Nephron (organoid): Measurements from ENCODE around the gene GET4.

Experiments used
- H3K27ac Mint-ChIP-seq, 3 experiments: 2 replicates each; pipeline ENCODE4 v1.8.0; 2020; ENCODE audit warnings: mixed read lengths in 3 of 3, mild to moderate bottlenecking in 2 of 3, moderate library complexity in 1 of 3
- H3K27me3 Mint-ChIP-seq: 2 replicates; pipeline ENCODE4 v1.8.0; 2021; ENCODE audit warnings: low read depth, mild to moderate bottlenecking, moderate library complexity, mixed read lengths
- H3K36me3 Mint-ChIP-seq: 2 replicates; pipeline ENCODE4 v1.8.0; 2020; ENCODE audit warnings: low read depth, mixed read lengths
- H3K4me1 Mint-ChIP-seq: 2 replicates; pipeline ENCODE4 v1.8.0; 2020; ENCODE audit warnings: mixed read lengths
- H3K4me3 Mint-ChIP-seq, 3 experiments: 2 replicates each; pipeline ENCODE4 v1.8.0; 2020; ENCODE audit warnings: mild to moderate bottlenecking in 3 of 3, mixed read lengths in 3 of 3, moderate library complexity in 2 of 3
- H3K9me3 Mint-ChIP-seq: 2 replicates; pipeline ENCODE4 v1.8.0; 2020; ENCODE audit warnings: mixed read lengths
- TF ChIP-seq, protein P1 (sequence below), 3 experiments: fragments of 200-600 bp; sonication (generic); IDR thresholded peaks; one replicate each; pipeline ENCODE4 v1.5.0; 2021; ENCODE audit warnings: antibody characterized with exemption in 3 of 3; ENCODE audit not compliant: unreplicated experiment in 3 of 3

Gene GET4

DNA sequence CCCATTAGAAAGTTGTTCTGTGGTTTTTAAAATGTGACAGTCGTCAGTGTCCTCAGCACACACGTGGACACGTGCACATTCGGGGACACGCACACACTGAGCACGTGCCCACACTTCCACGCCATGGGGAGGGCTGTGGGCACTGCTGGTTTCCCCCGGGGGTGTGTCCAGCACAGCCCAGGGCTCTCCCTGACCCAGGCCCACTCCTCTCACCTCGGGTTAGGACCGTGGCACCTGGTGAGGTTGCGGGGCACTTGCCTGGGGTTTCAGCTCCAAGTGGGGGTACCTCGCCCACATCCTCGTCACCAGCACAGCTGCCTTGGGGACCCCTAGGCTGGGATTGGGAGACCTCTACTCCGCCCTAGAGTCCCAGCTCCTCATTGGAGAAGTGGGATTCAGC lies 20.7 kb downstream of the GET4 start:
- Mint-ChIP-seq H3K36me3 (peaks cover 32% of the 10 kb centered on the region), H3K27me3 (no peaks in the 10 kb centered on the region), H3K4me1 (no peaks in the 10 kb centered on the region), H3K9me3 (no peaks in the 10 kb centered on the region), H3K27ac (no peak overlapping the region), H3K4me3 (no peak overlapping the region)
- TF ChIP-seq, protein P1, sequence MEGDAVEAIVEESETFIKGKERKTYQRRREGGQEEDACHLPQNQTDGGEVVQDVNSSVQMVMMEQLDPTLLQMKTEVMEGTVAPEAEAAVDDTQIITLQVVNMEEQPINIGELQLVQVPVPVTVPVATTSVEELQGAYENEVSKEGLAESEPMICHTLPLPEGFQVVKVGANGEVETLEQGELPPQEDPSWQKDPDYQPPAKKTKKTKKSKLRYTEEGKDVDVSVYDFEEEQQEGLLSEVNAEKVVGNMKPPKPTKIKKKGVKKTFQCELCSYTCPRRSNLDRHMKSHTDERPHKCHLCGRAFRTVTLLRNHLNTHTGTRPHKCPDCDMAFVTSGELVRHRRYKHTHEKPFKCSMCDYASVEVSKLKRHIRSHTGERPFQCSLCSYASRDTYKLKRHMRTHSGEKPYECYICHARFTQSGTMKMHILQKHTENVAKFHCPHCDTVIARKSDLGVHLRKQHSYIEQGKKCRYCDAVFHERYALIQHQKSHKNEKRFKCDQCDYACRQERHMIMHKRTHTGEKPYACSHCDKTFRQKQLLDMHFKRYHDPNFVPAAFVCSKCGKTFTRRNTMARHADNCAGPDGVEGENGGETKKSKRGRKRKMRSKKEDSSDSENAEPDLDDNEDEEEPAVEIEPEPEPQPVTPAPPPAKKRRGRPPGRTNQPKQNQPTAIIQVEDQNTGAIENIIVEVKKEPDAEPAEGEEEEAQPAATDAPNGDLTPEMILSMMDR (IDR thresholded peaks at IDR 0.05; ENCODE audit: unreplicated experiment in 3 of 3): no peak

DNA sequence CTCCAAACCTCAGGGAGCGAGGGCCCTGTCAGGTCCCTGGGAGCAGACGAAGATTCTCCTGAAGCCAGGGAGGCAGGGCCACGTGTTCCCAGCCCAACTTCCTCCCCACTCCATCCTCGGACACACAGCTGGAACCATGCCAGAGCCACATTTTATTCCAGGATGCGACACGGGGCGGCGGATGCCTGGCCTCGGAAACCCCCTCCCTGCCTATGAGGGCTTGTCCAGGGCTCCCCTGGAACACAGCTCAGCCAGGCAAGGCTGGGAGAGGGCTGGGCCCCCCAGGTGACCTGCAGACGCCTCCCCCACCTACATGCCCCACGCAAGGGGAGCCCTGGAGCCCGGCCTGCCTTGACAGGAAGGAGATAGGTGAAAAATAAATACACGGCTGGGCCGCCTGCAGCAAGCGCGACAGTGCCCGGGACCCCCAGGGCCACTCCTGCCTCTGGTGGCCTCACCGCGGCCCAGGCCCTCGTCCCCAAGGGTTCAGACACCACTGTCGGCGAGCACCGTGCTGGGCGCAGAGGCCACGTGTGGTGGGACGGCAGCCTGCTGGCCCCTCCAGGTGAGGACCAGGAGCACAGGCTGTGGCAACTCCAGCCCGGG lies 21.5 kb downstream of the GET4 start:
- Mint-ChIP-seq H3K36me3 (peaks cover 24% of the 10 kb centered on the region), H3K4me3 (no peak overlapping the region), H3K27ac (no peak overlapping the region), H3K4me1 (no peaks in the 10 kb centered on the region), H3K27me3 (peaks cover 7% of the 10 kb centered on the region), H3K9me3 (no peaks in the 10 kb centered on the region)
- TF ChIP-seq, protein P1 (IDR thresholded peaks at IDR 0.05; ENCODE audit: unreplicated experiment in 3 of 3): no peak

GRCh38 chr7:898460-898854 lies 22.1 kb downstream of the GET4 start:
- Mint-ChIP-seq H3K4me3 (no peak overlapping the region), H3K36me3 (peaks cover 18% of the 10 kb centered on the region), H3K9me3 (no peaks in the 10 kb centered on the region), H3K27me3 (peaks cover 10% of the 10 kb centered on the region), H3K27ac (no peak overlapping the region), H3K4me1 (no peaks in the 10 kb centered on the region)
- TF ChIP-seq, protein P1 (IDR thresholded peaks at IDR 0.05; ENCODE audit: unreplicated experiment in 3 of 3): no peak

GRCh38 chr7:898855-899681 lies 22.7 kb downstream of the GET4 start:
- no peaks in the 10 kb centered on the region for H3K4me1 Mint-ChIP-seq
- H3K36me3 Mint-ChIP-seq: peaks cover 17% of the 10 kb centered on the region
- H3K9me3 Mint-ChIP-seq: no peaks in the 10 kb centered on the region
- no peak overlapping the region for H3K27ac Mint-ChIP-seq
- TF ChIP-seq, protein P1 (IDR thresholded peaks at IDR 0.05; ENCODE audit: unreplicated experiment in 3 of 3): no peak
- H3K4me3 Mint-ChIP-seq: no peak overlapping the region
- peaks cover 15% of the 10 kb centered on the region for H3K27me3 Mint-ChIP-seq

DNA sequence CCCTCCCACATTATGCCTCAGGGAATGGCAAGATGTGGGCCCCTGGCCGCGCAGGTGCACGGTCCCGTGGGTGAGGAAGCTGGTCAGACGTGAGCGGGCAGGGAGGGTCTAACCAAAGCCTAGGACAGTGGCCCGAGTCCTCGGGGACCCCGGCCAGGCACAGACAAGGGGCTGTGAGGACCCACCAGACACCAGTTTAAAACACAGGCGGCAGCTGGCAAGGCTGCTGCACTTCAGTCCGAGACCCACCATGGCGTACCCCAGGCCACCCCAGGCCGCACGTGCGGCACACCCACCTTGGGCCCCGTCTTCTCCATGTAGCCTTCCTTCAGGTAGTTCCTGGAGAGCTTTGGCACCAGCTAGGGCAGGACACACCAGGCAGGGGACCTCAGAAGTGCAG lies 23.5 kb downstream of the GET4 start:
- no peaks in the 10 kb centered on the region for H3K4me1 Mint-ChIP-seq

More for the DNA sequence above, 23.5 kb downstream of the GET4 start:
- Mint-ChIP-seq H3K27me3 (peaks cover 18% of the 10 kb centered on the region), H3K4me3 (no peak overlapping the region), H3K9me3 (no peaks in the 10 kb centered on the region), H3K27ac (no peak overlapping the region), H3K36me3 (peaks cover 13% of the 10 kb centered on the region)
- TF ChIP-seq, protein P1 (IDR thresholded peaks at IDR 0.05; ENCODE audit: unreplicated experiment in 3 of 3): no peak
